ENCODE measurements around the gene TMPRSS15.

The TMPRSS15 gene

GRCh38 chr21:18244671-18245463 is 158.7 kb downstream of the TMPRSS15 start, which contains the start of gene CHODL:
Gene CHODL (plus strand): TSS chr21:18244833. CDS start chr21:18245224, 391 bp downstream.
- no peak for DNase-seq (ENCODE audit: low spot score)

GRCh38 chr21:18235545-18235944 is 168.0 kb downstream of the TMPRSS15 start:
- DNase-seq (ENCODE audit: low spot score), result no peak

DNA sequence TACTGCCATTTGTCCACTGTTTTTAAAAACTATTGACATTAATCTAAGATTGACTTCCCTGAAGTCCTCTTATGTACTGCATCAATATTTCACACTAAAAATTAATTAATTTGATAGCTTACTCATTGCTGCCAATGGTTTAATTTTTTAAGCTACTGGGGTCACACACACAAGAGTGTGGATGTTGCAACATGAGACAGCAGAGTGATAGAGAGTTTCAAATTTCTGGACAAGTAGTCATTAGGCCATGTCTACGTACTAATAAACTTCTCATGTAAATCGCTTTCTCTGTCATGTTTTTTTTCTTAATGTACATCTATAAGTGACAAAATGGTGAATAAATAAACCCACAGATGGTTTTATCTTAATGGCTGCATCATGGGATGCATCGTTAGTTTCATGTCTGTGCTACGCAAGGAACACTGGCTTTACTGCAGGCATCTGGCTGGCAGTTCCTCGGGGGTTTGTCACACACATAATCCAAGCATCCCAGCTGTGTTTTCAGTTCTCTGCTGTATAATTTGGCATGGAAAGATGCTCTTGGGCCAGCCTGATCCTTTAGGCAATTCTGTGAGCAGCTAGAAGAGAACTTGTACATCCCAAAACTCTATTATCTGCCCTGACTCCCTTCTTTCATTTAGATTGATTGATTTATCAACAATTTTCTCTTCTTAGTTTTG is 175.4 kb downstream of the TMPRSS15 start:
- no peak for DNase-seq (ENCODE audit: low spot score)

GRCh38 chr21:18222346-18222745 is 181.2 kb downstream of the TMPRSS15 start:
- DNase-seq (ENCODE audit: low spot score), result no peak

DNA sequence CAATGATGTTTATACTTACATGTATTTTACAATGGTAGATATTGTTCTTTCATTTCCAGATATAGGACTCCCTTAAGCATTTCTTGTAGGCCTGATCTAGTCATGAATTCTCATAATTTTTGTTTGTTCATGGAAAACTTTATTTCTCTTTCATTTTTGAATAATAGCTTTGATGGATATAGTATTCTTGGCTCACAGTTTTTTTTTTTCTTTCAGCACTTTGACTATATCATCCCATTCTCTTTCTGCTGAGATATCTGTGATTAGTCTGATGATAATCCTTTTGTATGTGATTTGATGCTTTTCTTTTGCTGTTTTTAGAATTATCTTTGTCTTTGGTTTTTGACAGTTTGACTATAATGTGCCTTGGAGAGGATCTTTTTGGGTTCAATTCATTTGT is 183.1 kb downstream of the TMPRSS15 start:
- DNase-seq (ENCODE audit: low spot score), result no peak
